ENCODE measurements around the gene TMEM61.

TMEM61 gene

DNA sequence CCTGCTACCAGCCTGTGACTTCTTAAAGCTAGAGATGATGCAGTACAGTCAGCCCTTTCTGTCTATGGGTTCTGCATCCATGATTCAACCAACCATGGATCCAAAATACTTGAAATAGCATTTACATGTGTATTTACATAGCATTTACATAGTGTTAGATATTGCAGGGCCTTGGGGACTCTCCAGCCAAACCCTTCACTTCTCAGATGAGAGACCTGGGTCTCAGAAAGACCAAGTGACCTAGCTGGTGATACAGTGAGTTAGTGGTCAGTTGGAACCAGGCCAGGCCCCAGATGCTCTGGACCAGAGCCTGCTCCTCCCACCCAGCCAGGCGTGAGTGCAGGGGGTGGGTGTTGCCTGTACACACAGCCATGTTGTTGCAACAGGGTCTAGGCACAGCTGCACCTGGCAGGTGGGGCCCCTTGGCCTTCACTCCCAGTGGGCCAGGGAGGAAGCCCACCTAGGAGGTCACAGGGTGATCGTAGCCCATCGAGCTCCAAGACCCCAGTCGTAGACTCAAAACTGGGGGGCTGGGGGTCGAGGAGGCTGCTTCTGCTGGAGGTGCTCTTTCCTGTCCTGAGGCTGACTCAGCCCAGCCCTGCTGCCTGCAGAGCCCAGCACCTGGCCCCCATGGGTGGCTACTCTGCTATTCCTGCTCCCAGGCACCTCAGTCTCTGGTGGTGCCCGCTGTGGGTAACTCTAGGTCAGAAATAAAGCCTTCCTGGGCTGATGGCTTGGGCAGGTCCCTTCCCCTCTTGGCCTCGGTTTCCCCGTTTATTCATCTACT lies 7.7 kb downstream of the TMEM61 start:
- peaks cover 9% of the 10 kb centered on the region for H3K27me3 Mint-ChIP-seq
- no peaks in the 10 kb centered on the region for H3K9me3 Mint-ChIP-seq
- no peaks in the 10 kb centered on the region for H3K4me1 Mint-ChIP-seq (ENCODE audit: low read depth)
- no peak overlapping the region for H3K4me3 Mint-ChIP-seq
- H3K27ac Mint-ChIP-seq, result no peak overlapping the region
- no peaks in the 10 kb centered on the region for H3K36me3 Mint-ChIP-seq (ENCODE audit: low read depth)

DNA sequence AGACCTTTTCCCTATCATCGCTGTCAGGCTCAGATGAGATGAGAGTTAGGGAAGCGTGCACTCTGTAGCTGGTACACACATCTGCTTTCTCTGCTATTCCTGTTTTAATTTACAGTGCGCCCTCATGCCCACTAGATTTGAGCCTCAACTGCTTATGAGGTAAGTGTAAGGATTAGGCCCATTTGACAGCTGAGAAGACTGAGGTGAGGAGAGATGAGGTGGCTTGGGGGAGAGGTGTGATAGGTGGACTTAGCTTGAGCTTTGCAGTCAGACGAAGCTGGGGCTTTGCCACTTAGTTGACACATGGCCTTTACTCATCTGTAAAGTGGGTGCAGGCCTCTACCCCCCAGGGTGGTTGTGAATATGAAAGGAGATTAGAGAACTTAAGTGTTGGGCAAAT lies 8.5 kb downstream of the TMEM61 start:
- Mint-ChIP-seq H3K9me3 (no peaks in the 10 kb centered on the region), H3K27me3 (peaks cover 2% of the 10 kb centered on the region), H3K27ac (no peak overlapping the region), H3K4me3 (no peak overlapping the region), H3K36me3 (ENCODE audit: low read depth) (no peaks in the 10 kb centered on the region), H3K4me1 (ENCODE audit: low read depth) (no peaks in the 10 kb centered on the region)

DNA sequence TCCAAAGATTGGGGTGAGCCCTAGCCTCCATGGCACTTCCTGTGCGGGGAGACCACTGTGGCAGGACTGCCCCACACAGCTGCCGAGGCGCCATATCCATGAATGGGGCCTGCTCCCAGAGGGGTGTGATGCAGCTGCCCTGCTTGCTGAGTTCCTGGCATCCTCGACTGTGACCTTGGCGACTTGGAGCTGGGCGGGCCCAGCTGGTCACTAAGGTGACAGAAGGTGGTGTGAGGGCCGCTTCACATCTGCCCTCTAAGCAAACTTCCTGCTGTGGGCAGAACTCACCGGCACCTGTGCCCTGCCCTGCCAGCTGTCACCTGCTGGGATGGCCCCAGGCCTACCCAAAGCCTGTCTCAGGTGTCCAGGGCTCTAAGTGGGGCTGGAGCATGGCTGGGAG lies 9.0 kb downstream of the TMEM61 start:
- Mint-ChIP-seq H3K36me3 (ENCODE audit: low read depth) (no peaks in the 10 kb centered on the region), H3K4me1 (ENCODE audit: low read depth) (no peaks in the 10 kb centered on the region), H3K9me3 (no peaks in the 10 kb centered on the region)

DNA sequence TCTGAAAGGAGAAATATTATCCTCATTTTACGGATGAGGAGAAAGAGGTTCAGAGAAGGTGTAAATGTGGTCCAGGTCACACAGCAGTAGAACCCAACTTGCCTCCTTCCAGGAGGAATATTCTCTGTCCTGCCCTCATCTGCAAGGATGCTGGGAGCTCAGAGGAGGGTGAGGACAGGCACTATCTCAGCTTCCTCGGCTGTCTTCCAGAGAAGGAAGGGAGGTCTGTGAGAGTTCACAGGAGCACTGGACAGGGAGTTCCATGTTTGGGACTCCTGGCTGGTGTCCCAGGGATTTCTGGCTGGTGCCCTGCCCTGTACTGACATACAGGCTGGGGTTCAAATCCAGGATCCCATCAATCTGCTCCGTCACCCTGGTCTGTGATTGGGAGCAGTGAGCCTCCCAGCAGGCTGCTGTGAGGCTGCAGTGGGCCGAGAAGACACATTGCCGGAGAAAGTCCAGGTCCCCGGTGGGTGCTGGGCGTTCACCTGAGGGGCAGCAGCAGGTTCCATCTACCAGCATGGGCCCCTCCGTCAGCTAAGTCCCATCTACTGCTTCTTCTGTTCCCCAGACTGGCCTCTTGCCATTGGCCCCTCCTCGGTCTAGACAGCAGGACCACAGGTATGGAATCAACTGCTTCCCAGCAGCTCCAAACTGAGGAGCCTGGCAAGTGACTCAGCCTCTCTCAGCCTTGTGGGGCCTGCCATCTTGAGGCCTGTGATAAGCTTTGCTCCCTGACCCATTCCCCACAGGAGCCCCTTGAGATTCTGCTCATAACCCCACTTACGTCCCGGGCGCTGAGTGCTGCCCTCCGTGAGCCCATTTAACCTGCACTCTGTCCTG lies 9.8 kb downstream of the TMEM61 start:
- Mint-ChIP-seq H3K4me3 (no peak overlapping the region), H3K4me1 (ENCODE audit: low read depth) (peaks cover 1% of the 10 kb centered on the region), H3K27ac (no peak overlapping the region), H3K27me3 (peaks cover 4% of the 10 kb centered on the region), H3K36me3 (ENCODE audit: low read depth) (no peaks in the 10 kb centered on the region), H3K9me3 (no peaks in the 10 kb centered on the region)

More for the DNA sequence above, 9.0 kb downstream of the TMEM61 start:
- Mint-ChIP-seq H3K27me3 (no peaks in the 10 kb centered on the region), H3K4me3 (no peak overlapping the region), H3K27ac (no peak overlapping the region)

DNA sequence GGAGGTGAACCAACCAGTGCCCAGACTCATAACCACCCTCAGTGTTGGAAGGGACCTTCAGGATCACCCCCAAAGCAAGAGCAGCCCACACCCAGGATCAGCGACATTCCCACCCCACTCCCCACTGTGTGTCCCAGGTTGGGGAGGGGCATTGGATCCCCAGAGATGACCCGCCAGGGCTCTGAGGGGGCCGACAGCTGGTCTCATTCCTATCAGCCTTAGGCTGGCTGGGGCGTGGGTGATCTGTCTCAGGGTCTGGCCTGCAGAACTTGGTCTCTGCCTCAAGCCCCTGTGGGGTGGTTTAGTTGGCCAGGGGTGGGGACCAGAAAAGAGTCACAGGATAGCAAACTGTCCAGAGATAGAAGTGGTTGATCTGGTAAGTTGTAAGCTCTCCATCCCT lies 10.5 kb downstream of the TMEM61 start:
- H3K4me1 Mint-ChIP-seq (ENCODE audit: low read depth), result peaks cover 9% of the 10 kb centered on the region
- peaks cover 12% of the 10 kb centered on the region for H3K27me3 Mint-ChIP-seq
- H3K36me3 Mint-ChIP-seq (ENCODE audit: low read depth), result no peaks in the 10 kb centered on the region
- no peak overlapping the region for H3K27ac Mint-ChIP-seq
- no peak overlapping the region for H3K4me3 Mint-ChIP-seq
- H3K9me3 Mint-ChIP-seq, result no peaks in the 10 kb centered on the region

DNA sequence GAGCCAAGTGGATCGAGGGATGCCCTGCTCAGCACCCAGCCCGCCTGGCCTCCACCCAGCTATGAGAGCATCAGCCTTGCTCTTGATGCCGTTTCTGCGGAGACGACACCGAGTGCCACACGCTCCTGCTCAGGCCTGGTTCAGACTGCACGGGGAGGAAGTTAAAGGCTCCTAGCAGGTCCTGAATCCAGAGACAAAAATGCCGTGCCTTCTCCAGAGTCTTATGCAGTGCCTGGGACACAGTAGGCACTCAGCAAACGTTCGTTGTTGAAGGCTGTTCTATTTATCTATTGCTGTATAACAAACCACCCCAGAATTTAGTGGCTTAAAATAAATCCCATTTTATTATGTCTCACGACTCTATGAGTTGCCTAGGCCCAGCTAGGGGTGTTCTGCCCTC lies 11.5 kb downstream of the TMEM61 start:
- H3K9me3 Mint-ChIP-seq, result no peaks in the 10 kb centered on the region
- H3K36me3 Mint-ChIP-seq (ENCODE audit: low read depth), result no peaks in the 10 kb centered on the region
- H3K4me3 Mint-ChIP-seq, result no peak overlapping the region
- H3K4me1 Mint-ChIP-seq (ENCODE audit: low read depth), result peaks cover 19% of the 10 kb centered on the region
- peaks cover 20% of the 10 kb centered on the region for H3K27me3 Mint-ChIP-seq
- H3K27ac Mint-ChIP-seq, result no peak overlapping the region

DNA sequence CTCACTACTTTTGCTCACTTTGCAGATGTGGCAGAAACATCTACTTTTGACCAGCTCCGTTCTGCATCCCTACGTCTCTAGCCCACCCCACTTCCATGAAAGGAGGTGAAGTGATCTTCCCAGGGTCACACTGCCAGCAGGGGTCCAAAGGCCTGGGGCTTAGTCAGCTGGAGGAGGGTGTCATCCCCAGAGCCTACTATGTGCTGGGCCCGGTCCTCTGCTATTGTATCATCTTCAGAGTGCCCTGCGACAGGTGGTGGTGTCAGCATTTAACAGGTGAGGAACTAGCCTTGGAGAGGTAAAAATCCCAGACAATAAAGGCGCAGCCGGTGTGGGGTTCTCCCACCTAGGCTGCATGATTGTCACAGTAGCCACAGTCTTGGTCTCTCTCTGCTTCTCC lies 12.7 kb downstream of the TMEM61 start:
- no peak overlapping the region for H3K4me3 Mint-ChIP-seq
- H3K27ac Mint-ChIP-seq, result no peak overlapping the region
- H3K4me1 Mint-ChIP-seq (ENCODE audit: low read depth), result peaks cover 22% of the 10 kb centered on the region
- no peaks in the 10 kb centered on the region for H3K9me3 Mint-ChIP-seq
- no peaks in the 10 kb centered on the region for H3K36me3 Mint-ChIP-seq (ENCODE audit: low read depth)
- H3K27me3 Mint-ChIP-seq, result peaks cover 30% of the 10 kb centered on the region

DNA sequence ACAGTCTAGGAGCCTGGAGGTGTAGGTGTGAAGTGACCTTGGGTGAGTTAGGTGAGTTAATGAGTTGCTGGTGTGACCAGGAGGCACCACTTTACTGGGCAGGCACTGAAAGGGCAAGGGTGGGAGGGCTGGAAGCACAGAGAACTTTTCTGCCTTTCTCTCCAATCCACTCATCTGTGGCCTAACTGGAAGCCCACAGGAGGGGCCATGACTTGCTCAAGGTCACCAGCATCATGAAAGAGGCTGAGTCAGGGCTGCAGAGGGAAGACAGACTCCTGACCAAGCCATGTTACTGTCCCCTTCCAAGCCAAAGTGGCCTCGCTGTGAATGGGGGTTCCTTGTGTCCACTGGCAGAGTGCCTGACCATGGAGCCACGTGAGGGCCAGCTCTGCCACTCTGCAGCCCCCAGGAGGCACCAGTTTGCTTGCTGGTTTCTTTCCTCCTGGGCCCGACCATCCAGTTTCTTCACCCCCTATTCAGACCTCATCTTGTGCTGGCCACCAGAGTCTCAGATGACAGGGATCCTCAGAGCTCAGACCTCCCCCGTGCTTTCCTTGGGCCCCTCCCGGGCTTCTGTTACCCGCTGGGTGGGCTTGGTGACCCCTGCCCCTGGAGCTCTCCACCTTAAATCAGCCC lies 14.0 kb downstream of the TMEM61 start:
- no peaks in the 10 kb centered on the region for H3K36me3 Mint-ChIP-seq (ENCODE audit: low read depth)
- H3K9me3 Mint-ChIP-seq, result no peaks in the 10 kb centered on the region
- H3K4me1 Mint-ChIP-seq (ENCODE audit: low read depth), result peaks cover 22% of the 10 kb centered on the region
- no peak overlapping the region for H3K27ac Mint-ChIP-seq
- no peak overlapping the region for H3K4me3 Mint-ChIP-seq
- peaks cover 35% of the 10 kb centered on the region for H3K27me3 Mint-ChIP-seq

DNA sequence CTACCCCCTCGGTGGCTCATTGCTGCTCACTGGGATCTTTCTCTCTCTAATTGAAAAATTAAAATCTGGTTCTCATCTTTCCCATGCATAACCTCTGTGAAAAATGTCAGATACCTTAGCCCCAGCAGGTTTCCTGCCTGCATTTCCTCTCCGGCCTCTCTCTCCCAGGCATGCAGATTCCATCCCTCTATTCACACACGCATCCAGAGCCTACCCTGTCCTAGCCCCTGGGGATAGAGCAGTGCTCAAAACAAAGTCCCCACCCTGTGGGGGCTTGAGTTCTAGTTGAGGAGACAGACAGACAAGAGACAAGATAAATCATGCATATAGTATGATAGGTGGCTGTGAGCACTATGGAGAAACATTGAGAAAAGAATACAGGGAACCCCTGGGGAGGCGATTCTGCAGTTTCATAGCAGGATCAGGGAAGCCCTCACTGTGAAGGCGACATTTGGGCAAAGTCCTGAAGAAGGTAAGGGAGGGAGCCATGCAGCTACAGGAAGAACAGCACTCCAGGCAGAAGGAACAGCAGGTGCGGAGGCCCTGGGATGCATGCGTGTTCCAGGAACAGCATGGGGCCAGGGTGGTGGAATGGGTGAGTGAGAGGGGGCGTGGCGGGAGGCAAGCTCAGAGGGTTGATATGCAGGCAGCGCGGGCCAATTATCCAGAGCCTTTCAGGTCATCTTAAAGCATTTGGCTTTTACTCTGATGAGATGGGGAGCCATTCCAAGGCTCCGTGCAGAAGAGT lies 14.8 kb downstream of the TMEM61 start:
- H3K4me3 Mint-ChIP-seq, result no peak overlapping the region
- H3K27me3 Mint-ChIP-seq, result peaks cover 35% of the 10 kb centered on the region
- peaks cover 22% of the 10 kb centered on the region for H3K4me1 Mint-ChIP-seq (ENCODE audit: low read depth)
- H3K27ac Mint-ChIP-seq, result no peak overlapping the region
- no peaks in the 10 kb centered on the region for H3K9me3 Mint-ChIP-seq
- H3K36me3 Mint-ChIP-seq (ENCODE audit: low read depth), result no peaks in the 10 kb centered on the region

DNA sequence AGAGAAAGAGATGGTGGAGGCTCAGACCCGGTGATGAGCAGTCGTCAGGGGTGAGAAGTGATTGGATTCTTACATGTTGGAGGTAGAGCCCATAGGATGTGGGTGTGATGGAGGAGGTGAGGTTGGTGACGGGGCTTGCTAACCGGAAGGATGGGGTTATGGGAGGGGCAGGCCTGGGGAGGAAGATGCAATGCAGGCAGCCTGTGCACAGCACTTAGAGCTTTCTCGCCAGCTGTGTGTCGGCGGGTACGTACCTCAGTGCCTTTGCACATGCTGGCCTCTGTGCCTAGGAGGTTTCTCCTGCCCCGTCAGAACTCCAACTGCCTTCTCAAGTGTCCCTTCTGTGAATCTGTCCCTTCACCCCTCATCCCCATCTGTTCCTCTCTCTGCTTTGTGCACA lies 15.4 kb downstream of the TMEM61 start:
- Mint-ChIP-seq H3K27ac (peak overlapping the region; percentile 4), H3K36me3 (ENCODE audit: low read depth) (no peaks in the 10 kb centered on the region), H3K9me3 (no peaks in the 10 kb centered on the region), H3K4me1 (ENCODE audit: low read depth) (peaks cover 22% of the 10 kb centered on the region), H3K27me3 (peaks cover 35% of the 10 kb centered on the region), H3K4me3 (no peak overlapping the region)

DNA sequence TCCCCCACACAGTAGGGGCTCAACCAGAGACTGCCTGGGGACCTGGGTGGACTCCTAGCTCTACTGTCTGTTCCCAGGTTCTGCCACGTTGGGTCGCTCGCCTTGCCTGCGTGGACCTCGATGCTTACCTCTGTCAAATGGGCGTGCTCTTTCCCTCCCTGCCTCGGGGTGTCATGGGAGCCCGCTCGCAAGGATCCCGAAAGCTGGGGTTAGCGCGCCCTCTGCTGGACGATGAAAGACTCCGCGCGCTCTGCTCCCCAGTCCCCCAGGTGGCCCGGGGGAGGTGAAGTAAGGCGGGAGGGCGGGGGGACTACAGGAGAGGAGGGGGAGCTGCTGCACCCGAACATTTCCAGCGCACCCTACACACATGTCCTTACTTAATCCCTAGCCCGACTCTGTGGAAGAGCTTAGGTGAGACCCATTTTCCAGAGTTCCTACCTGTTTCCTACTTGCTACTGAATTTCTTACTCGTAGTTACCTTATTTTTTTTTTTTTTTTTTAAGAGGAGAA lies 16.0 kb downstream of the TMEM61 start:
- Mint-ChIP-seq H3K27ac (peak overlapping the region; percentile 4), H3K4me1 (ENCODE audit: low read depth) (peaks cover 22% of the 10 kb centered on the region), H3K36me3 (ENCODE audit: low read depth) (no peaks in the 10 kb centered on the region), H3K27me3 (peaks cover 35% of the 10 kb centered on the region), H3K9me3 (no peaks in the 10 kb centered on the region), H3K4me3 (peak overlapping the region; percentile 19)

DNA sequence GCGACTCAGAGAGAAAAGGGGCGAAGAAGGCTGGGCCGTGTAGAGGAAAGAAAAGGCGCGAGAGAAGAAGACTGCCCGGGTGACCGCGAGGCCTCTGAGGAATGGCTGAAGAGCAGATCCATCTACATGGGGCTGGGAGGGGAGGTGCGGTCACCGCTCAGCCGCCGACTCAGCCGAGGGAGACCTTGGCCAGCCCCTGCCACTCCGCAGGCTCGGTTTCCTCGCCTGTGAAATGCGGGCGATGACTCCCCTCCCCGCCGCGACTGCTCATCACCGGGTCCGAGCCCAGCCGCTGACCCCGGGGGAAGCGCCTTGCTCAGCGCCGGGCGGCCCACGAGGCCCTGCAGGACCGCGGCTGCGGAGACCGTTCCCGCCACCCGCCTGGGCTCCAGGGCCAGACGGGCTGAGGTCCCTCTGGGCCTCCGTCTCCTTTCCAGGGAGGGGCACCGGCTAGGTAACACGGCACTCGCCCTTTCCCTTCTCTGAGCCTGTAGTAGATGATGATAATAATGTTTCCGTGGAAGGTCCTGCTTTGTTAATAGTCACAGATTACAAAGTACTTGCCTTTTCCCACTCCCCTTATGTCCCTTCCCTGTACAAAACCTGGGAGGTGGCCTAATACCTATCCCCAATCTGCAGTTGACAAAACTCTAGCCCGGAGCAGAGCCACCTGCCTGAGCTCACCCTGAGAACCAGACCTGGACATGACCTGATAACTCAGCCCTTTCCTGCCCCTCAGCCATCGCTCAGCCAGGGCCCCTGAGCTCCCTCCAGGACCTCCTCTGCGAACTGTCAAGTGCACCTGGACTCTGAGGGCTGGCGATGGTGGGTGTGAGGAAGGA lies 16.7 kb downstream of the TMEM61 start:
- H3K4me3 Mint-ChIP-seq, result no peak overlapping the region
- H3K9me3 Mint-ChIP-seq, result no peaks in the 10 kb centered on the region
- H3K27ac Mint-ChIP-seq, result no peak overlapping the region
- peaks cover 22% of the 10 kb centered on the region for H3K4me1 Mint-ChIP-seq (ENCODE audit: low read depth)
- H3K27me3 Mint-ChIP-seq, result peaks cover 35% of the 10 kb centered on the region
- H3K36me3 Mint-ChIP-seq (ENCODE audit: low read depth), result no peaks in the 10 kb centered on the region

DNA sequence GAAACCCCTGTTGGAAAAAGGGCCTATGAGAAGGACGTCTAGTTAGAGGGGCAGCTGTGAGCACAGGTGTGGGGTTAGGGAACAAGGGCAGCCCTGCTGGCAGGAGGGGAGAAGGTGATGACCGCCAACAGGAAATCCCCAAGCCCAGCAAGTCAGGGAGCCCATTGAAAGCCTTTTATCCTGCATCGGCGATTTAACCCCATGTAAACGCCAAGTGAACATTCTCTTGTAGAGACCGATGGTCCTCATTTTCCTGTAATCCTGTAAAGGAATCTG lies 17.2 kb downstream of the TMEM61 start:
- Mint-ChIP-seq H3K27me3 (peaks cover 35% of the 10 kb centered on the region), H3K27ac (no peak overlapping the region), H3K36me3 (ENCODE audit: low read depth) (no peaks in the 10 kb centered on the region), H3K4me1 (ENCODE audit: low read depth) (peaks cover 22% of the 10 kb centered on the region), H3K9me3 (no peaks in the 10 kb centered on the region), H3K4me3 (no peak overlapping the region)

DNA sequence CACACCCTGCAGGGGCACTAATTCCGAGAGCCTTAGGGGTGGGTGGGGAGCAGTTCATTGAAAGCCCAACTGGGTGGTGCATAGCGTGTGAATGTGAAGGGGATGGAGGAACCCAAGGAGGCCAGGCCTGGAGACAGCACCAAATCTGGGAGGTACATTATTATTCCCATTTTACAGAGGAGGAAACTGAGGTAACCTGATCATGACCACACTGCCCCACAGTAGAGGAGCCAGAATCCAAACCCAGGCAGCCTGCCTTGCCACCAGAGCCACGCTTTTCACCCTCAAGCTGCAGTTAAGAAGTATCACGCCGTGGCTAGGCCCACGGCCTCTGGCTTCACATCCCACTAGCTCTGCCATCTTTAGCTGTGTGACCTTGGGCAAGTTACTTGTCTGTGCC lies 17.7 kb downstream of the TMEM61 start:
- no peak overlapping the region for H3K27ac Mint-ChIP-seq
- peaks cover 35% of the 10 kb centered on the region for H3K27me3 Mint-ChIP-seq
- peaks cover 22% of the 10 kb centered on the region for H3K4me1 Mint-ChIP-seq (ENCODE audit: low read depth)

More for the DNA sequence above, 17.7 kb downstream of the TMEM61 start:
- Mint-ChIP-seq H3K9me3 (no peaks in the 10 kb centered on the region), H3K36me3 (ENCODE audit: low read depth) (no peaks in the 10 kb centered on the region), H3K4me3 (no peak overlapping the region)
